ENCODE measurements around the gene TMEM151B.

The TMEM151B gene

DNA sequence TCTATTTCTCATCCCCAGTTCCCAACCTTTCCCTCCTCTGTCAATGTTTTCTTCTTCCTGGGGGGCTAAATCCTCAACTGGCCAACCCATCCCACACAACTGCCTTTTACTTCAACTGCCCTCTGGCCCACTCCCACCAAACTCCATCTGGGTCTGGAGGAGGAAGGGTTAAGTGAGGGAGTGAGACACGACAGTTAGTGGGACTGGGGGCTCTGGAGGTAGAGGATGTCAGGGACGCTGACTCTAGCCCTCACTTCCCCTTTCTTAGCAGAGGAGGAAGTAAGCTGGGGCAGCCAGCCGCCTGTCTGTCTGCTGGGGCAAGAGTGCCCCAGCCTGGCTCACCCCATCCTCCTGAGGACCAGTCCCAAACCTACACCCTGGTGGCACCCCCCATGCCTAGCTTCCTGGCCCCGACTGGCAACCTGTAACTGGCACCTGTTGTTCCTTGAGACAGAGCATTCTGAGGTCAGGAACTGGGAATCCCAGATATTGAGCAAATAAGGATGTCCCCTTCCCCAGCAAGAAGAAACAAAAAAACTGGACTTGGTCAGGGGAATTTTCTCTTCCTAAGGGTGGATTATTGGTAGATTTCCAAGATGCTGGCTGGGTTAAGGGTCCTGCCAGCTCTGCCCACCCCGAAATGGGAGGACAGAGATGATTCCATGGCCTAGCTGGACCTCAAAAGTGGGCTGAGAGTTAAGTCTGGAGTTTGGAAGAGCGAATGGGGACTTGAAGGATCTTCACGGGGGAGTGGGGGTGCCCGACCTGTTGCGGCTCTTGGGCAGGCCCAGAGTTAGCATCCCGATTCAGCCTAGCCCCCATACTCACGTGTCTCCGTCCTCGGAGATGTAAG lies 5.9 kb upstream of the TMEM151B start:
- Mint-ChIP-seq H3K27me3 (peaks cover 3% of the 10 kb centered on the region), H3K4me1 (peaks cover 59% of the 10 kb centered on the region), H3K9me3 (no peaks in the 10 kb centered on the region), H3K36me3 (peaks cover 8% of the 10 kb centered on the region), H3K27ac (peak overlapping the region; percentile 90), H3K4me3 (peak overlapping the region; percentile 98)

DNA sequence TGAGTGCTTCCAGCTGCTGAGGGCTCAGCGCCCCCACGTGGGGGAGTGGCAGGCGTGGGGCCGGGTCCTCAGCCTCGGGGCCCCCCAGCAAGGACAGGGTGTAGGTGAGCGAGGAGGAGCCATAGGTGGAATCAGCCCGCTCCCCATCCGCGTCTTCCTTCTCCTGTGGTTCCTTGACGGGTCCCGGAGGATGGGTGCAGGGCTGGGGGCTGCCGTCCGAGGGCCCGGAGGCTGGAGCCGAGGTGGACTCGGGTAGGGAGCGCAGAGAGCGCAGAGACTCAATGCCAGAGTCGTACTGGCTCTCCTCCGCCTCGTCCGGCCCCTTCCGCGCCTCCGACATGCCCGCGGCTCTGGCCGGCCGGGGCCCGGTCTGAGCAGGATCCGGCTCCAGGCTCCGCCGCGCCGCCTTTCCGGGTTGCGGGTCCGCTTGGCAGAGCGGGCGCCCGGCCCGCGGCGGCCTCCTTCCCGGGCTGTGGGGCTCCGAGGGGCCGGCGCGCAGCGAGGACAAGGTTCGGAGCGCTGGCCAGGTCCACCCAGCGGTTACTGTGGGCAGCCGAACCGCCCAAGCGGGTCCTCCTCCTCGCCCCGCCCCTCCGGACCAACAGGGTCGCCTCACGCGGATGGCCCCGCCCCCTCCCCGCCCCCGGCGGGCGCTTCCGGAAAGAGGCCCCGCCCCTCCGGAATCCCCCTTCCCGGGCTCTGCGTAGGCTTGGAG lies 5.1 kb upstream of the TMEM151B start, which contains the start of gene NFKBIE:
TSS of gene NFKBIE (minus strand) at position 545 of the 715 bp plus-strand sequence. CDS start at position 340, 205 bp downstream.
- H3K4me3 Mint-ChIP-seq = peak within 1 kb of the TSS; percentile 98
- peak within 1 kb of the TSS; percentile 89 for H3K27ac Mint-ChIP-seq
- peaks cover 8% of the 10 kb centered on the region for H3K36me3 Mint-ChIP-seq
- no peaks in the 10 kb centered on the region for H3K9me3 Mint-ChIP-seq
- peaks cover 10% of the 10 kb centered on the region for H3K27me3 Mint-ChIP-seq
- peaks cover 60% of the 10 kb centered on the region for H3K4me1 Mint-ChIP-seq

DNA sequence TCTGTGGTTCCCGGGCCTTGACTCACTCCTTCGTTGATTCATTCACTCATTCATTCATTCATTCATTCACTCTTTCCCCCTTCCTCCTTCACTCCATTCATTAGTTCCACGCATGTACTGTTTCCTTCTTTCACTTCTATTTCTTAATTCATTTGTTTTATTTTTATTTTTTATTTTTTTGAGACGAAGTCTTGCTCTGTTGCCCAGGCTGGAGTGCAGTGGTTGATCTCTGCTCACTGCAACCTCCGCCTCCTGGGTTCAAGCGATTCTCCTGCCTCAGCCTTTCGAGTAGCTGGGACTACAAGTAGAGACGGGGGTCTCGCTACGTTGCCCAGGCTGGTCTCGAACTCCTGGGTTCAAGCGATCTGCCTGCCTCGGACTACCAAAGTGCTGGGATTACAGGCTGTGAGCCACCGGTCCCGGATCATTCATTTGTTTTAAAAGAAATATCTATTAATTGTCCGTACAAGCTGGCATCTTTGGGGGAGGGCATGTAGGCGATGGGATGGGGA lies 4.5 kb upstream of the TMEM151B start:
- Mint-ChIP-seq H3K4me3 (peak overlapping the region; percentile 98), H3K9me3 (no peaks in the 10 kb centered on the region), H3K27ac (peak overlapping the region; percentile 81), H3K27me3 (peaks cover 10% of the 10 kb centered on the region), H3K36me3 (peaks cover 8% of the 10 kb centered on the region), H3K4me1 (peaks cover 58% of the 10 kb centered on the region)

DNA sequence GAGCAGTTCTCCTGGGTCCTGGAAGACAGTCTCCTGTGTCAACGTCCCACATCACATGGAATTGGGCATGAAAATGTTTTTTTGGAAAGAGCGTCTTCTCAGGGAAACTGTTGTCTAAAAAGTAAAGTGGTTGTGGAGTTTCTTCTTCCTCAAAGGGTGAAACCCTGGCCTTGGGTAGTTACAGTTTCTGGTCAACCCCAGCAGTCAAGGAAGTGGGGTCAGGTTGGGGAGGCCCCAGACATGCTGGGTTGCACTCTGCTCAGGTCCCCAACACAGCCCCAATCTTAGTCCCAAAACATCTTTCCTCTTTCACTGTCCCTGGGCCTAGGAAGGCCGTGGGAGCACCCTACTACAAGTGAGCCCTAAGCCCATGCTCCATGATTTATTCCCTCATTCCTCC lies 3.9 kb upstream of the TMEM151B start:
- Mint-ChIP-seq H3K27ac (peak overlapping the region; percentile 88), H3K9me3 (no peaks in the 10 kb centered on the region), H3K4me3 (peak overlapping the region; percentile 58), H3K27me3 (peaks cover 12% of the 10 kb centered on the region), H3K36me3 (peaks cover 6% of the 10 kb centered on the region), H3K4me1 (peaks cover 57% of the 10 kb centered on the region)

DNA sequence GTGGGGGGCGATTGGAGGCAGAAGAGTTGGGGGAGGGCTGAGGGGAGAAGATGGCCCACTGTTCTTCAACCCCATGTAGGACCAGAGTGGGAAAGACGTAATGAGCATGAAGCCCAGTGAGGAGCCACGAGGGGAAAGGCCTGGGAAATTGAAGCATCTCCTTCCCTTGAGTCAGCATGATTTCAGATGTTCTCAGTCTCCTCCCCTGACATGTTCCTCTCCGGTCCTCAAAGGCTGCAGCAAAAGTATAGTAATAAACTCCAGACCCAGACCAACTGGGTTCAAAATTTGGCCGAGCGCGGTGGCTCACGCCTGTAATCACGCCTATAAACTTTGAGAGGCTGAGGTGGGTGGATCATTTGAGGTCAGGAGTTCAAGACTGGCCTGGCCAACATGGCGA lies 3.0 kb upstream of the TMEM151B start:
- H3K36me3 Mint-ChIP-seq = peaks cover 7% of the 10 kb centered on the region
- peaks cover 18% of the 10 kb centered on the region for H3K27me3 Mint-ChIP-seq
- H3K4me1 Mint-ChIP-seq = peaks cover 54% of the 10 kb centered on the region
- H3K27ac Mint-ChIP-seq = no peak overlapping the region
- no peak overlapping the region for H3K4me3 Mint-ChIP-seq
- H3K9me3 Mint-ChIP-seq = no peaks in the 10 kb centered on the region

DNA sequence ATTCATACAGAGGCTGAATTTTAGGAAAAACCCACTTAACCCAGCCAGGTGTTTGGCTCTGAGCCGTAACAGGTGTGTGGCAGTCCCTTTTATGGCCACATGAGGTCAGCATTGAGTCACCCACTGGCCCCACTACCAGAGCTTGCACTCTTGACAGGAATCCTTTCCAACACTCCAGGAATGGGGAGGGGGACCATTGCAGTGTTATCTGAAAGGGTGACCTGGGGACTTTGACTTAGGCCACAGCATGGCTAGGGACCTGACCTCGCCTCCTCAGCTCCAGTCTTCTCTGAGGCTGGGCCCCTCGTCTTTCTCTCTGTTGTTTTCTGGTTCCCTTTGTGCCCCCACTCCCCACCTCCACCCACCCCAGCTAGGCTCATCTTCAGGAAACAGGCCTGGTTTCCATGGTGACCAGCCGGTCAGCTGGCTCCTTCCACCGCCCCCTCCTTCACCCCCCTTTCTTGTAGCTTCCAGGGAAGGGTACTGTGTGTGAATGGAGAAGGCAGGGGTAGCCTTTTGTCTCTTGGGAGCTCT lies 2.1 kb upstream of the TMEM151B start:
- Mint-ChIP-seq H3K36me3 (peaks cover 4% of the 10 kb centered on the region), H3K4me1 (peaks cover 45% of the 10 kb centered on the region), H3K9me3 (no peaks in the 10 kb centered on the region), H3K4me3 (no peak overlapping the region), H3K27me3 (peaks cover 25% of the 10 kb centered on the region), H3K27ac (peak overlapping the region; percentile 30)

DNA sequence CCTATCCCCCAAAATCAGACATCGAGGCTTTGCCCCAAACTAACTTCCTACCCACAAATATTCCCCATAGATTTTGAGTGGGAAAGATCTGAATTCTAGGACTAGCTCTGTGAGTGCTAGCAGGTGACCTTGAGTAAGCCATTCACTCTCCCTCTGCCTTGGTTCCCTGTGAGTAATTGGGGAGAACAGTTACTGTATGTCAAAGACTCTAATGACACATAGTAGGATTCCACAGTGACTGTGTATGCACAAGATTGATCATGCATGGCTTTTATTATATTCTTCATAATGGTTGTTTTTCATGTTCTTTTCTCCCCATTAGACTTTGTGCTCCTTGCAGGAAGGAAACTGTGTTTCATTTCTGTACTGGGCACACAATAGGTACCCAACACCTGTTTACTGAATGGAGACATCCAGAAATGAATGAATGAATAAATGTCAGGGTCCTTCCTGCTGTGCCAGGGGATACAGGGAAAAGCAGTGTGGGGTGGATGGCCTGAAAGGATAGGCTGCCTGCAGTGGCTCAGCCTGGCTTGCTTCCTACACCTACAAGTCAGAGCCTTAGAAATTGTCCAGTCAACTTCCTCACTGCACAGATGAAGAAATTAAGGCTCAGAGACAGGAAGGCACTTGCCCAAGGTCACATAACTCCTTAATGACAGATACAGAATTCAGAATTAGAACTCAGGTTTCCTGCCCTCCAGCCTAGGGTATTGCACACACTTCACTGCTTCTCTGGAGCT lies 901 bp upstream of the TMEM151B start:
- H3K27me3 Mint-ChIP-seq = peaks cover 34% of the 10 kb centered on the region

DNA sequence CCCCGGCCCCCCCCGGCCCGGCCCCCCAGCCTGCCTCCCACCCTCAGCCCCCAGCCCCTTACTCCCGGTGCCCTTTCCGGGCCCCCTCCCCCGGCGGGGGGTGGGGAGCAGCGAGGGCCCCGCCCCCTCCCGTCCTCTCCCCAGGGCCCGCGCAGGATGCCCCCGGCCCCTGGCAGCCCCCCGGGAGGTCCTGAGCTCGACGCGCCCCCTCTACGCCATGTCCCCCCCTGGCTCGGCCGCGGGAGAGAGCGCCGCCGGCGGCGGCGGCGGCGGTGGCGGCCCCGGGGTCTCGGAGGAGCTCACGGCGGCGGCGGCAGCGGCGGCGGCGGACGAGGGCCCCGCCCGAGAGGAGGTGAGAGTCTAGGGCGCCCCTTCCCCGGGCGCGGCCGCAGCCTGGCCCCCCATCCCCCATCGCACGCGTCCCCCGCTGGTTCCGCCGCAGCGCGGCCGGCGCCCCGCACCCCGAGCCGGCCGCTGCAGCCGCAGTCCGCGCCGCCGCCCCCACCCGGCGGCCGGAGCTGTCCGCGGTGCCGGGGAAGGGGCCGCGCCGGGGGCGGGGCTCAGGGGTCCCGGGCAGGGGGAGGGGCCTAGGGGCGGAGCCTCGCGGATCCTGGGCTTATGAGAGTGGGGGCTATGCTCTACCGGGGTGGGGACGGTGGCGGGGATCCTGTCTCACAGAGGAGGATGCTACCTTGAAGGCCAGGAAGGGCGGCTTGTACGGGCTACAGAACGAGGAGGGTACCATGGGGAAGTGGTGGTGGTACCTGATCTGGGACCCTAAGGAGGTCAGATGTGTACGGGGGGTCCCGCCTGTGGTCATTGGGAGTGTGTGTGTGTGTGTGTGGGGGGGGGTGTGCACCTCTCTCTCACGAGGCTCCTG lies 516 bp downstream of the TMEM151B start:
- Mint-ChIP-seq H3K27me3 (peaks cover 37% of the 10 kb centered on the region), H3K4me1 (peaks cover 31% of the 10 kb centered on the region), H3K27ac (peak overlapping the region; percentile 80), H3K36me3 (peaks cover 1% of the 10 kb centered on the region), H3K4me3 (peak overlapping the region; percentile 67), H3K9me3 (no peaks in the 10 kb centered on the region)

More for the DNA sequence above, 901 bp upstream of the TMEM151B start:
- peaks cover 34% of the 10 kb centered on the region for H3K4me1 Mint-ChIP-seq
- H3K9me3 Mint-ChIP-seq = no peaks in the 10 kb centered on the region
- peaks cover 1% of the 10 kb centered on the region for H3K36me3 Mint-ChIP-seq
- peak overlapping the region; percentile 47 for H3K4me3 Mint-ChIP-seq
- H3K27ac Mint-ChIP-seq = no peak overlapping the region

DNA sequence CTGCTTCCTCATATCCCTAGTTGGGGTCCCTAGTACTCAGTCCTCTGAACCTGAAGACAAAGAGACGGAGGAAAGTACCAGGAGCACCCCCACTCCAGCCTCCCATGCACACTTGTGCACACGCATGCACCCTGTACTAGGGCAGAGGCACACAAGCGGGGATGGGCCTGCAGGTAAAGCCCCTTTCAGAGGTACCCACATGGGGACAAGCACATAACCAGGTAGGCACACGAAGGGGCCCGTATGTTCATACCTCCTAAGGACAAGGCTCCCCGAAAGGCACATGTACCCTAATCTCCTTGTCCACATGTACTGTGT lies 1.1 kb downstream of the TMEM151B start:
- Mint-ChIP-seq H3K27ac (peak overlapping the region; percentile 84), H3K4me3 (peak overlapping the region; percentile 67)

DNA sequence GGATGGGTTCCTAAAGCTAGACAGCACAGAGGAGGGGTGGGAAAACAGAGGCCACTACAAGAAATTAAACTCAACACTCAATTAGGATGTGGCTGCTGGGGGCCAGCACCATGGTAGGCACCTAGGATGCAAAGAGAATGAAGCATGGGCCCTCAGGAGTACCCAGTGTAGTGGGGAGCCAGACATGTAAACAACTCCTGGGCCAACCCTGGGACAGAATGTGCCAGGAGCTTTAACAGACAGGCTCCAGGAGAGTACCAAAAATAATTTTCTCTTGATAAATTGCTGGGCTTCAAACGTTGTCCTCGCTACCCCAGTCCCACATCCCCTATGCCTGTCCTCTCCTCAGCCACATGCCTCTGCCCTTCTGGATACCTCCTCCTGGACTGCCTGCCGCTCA lies 1.7 kb downstream of the TMEM151B start:
- H3K36me3 Mint-ChIP-seq = peaks cover 1% of the 10 kb centered on the region
- H3K27me3 Mint-ChIP-seq = peaks cover 40% of the 10 kb centered on the region
- H3K4me3 Mint-ChIP-seq = no peak overlapping the region
- no peaks in the 10 kb centered on the region for H3K9me3 Mint-ChIP-seq
- H3K27ac Mint-ChIP-seq = peak overlapping the region; percentile 84
- peaks cover 21% of the 10 kb centered on the region for H3K4me1 Mint-ChIP-seq

More for the DNA sequence above, 1.1 kb downstream of the TMEM151B start:
- H3K36me3 Mint-ChIP-seq = peaks cover 1% of the 10 kb centered on the region
- H3K4me1 Mint-ChIP-seq = peaks cover 26% of the 10 kb centered on the region
- H3K27me3 Mint-ChIP-seq = peaks cover 37% of the 10 kb centered on the region
- no peaks in the 10 kb centered on the region for H3K9me3 Mint-ChIP-seq

DNA sequence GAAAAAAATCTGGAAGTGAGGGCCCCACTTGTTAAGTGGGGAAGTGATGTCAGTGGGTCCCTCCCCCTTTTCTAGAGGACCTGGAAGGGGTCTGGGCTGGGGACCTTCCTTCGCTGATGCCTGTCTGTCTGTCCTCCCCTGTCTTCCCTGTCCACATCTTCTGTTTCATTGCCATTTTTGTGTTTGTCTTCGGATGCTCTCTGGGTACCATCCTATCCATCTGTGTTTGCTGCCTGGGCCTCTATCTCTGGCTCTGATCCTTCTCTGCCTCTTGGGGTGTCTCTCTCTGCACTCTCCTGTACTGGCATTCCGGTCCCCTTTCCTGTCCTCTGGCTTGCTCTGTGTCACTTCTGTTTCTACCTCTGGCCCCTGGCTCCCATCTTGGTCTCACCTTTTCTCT lies 2.3 kb downstream of the TMEM151B start:
- Mint-ChIP-seq H3K4me1 (peaks cover 18% of the 10 kb centered on the region), H3K9me3 (no peaks in the 10 kb centered on the region), H3K27me3 (peaks cover 41% of the 10 kb centered on the region), H3K36me3 (peaks cover 1% of the 10 kb centered on the region), H3K4me3 (peak overlapping the region; percentile 66), H3K27ac (no peak overlapping the region)

DNA sequence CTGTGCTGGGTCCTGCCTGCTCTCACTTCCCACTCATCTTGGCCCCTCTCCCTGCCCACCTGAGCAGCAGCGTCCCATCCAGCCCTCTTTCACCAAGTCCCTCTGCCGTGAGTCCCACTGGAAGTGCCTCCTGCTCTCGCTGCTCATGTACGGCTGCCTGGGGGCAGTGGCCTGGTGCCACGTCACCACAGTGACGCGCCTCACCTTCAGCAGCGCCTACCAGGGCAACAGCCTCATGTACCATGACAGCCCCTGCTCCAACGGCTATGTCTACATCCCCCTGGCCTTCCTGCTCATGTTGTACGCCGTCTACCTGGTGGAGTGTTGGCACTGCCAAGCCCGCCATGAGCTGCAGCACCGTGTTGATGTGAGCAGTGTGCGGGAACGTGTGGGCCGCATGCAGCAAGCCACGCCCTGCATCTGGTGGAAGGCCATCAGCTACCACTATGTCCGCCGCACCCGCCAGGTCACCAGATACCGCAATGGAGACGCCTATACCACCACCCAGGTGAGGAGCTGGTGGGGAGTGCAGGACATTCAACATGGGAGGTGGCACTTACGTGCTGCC lies 2.8 kb downstream of the TMEM151B start:
- peaks cover 1% of the 10 kb centered on the region for H3K36me3 Mint-ChIP-seq
- no peaks in the 10 kb centered on the region for H3K9me3 Mint-ChIP-seq
- peak overlapping the region; percentile 66 for H3K4me3 Mint-ChIP-seq
- no peak overlapping the region for H3K27ac Mint-ChIP-seq
- H3K27me3 Mint-ChIP-seq = peaks cover 46% of the 10 kb centered on the region
- H3K4me1 Mint-ChIP-seq = peaks cover 13% of the 10 kb centered on the region

DNA sequence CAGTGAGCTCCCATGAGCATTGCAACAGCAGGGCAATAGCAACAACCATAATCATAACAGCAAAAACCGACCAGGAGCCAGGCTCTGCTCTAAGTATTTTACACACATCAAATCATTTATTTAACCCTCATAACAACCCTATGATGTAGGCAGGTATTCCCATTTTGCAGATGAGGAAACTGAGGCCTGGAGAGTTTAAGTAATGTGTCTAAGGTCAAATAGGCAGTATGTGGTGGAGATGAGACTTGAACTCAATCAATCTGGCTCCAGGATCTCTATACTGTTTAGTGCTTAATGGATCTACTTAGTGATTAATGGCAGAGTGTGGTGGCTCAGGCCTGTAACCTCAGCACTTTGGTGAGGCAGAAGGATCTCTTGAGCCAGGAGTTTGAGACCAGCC lies 3.4 kb downstream of the TMEM151B start:
- Mint-ChIP-seq H3K27ac (no peak overlapping the region), H3K4me1 (peaks cover 13% of the 10 kb centered on the region), H3K36me3 (peaks cover 1% of the 10 kb centered on the region), H3K27me3 (peaks cover 48% of the 10 kb centered on the region), H3K9me3 (no peaks in the 10 kb centered on the region), H3K4me3 (no peak overlapping the region)

DNA sequence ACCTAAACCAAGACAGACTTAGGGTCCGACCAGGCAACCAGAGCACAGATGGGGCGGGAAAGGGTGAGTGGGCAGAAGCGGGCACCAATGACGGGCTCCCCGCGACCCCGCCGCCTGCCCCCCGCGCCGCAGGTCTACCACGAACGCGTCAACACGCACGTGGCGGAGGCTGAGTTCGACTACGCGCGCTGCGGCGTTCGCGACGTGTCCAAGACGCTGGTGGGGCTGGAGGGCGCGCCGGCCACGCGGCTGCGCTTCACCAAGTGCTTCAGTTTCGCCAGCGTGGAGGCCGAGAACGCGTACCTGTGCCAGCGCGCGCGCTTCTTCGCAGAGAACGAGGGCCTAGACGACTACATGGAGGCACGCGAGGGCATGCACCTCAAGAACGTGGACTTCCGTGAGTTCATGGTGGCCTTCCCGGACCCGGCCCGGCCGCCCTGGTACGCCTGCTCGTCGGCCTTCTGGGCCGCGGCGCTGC lies 5.1 kb downstream of the TMEM151B start:
- no peak overlapping the region for H3K27ac Mint-ChIP-seq
- H3K36me3 Mint-ChIP-seq = peaks cover 1% of the 10 kb centered on the region
- no peak overlapping the region for H3K4me3 Mint-ChIP-seq
- peaks cover 41% of the 10 kb centered on the region for H3K27me3 Mint-ChIP-seq
- no peaks in the 10 kb centered on the region for H3K9me3 Mint-ChIP-seq
- H3K4me1 Mint-ChIP-seq = peaks cover 9% of the 10 kb centered on the region

Measured in activated naive CD4-positive, alpha-beta T cell treated with anti-CD3 and anti-CD28 coated beads, Interleukin-2, amount 50 U/mL, for 24 hours (primary cell).